BE2C (cell line): ENCODE measurements around the gene ADAMTS17.

Experiments used
- DNase-seq: peaks from one replicate; pipeline ENCODE4 v3.0.0-alpha.2; 2020
- H3K27me3 ChIP-seq: fragments of 250-450 bp; sonication (Bioruptor Pico); 2 replicates; pipeline ENCODE4 v1.5.1; 2020; ENCODE audit warnings: mild to moderate bottlenecking
- H3K36me3 ChIP-seq: fragments of 250-450 bp; sonication (Bioruptor Pico); 2 replicates; pipeline ENCODE4 v1.5.1; 2020; ENCODE audit warnings: mild to moderate bottlenecking
- H3K4me1 ChIP-seq: fragments of 250-450 bp; sonication (Bioruptor Pico); 2 replicates; pipeline ENCODE4 v1.5.1; 2020
- H3K4me3 ChIP-seq: 2 replicates; pipeline ENCODE4 v1.5.1; 2011; ENCODE audit warnings: low read depth, low read length
- H3K9me3 ChIP-seq: fragments of 250-450 bp; sonication (Bioruptor Pico); 2 replicates; pipeline ENCODE4 v1.5.1; 2020
- CTCF ChIP-seq: IDR thresholded peaks from 2 replicates; pipeline ENCODE4 v1.5.1; 2012; ENCODE audit warnings: mild to moderate bottlenecking, low read depth, low read length

ADAMTS17 gene

GRCh38 chr15:100234158-100235029 is 107.4 kb downstream of the ADAMTS17 start:
- no peaks in the 10 kb centered on the region for H3K9me3 ChIP-seq
- TF ChIP-seq CTCF = no peak
- H3K4me1 ChIP-seq = no peaks in the 10 kb centered on the region
- H3K4me3 ChIP-seq = no peak overlapping the region
- H3K36me3 ChIP-seq = no peaks in the 10 kb centered on the region; the same call in none of the 2 replicates
- no peaks in the 10 kb centered on the region for H3K27me3 ChIP-seq
- DNase-seq = no peak

GRCh38 chr15:100230784-100231183 is 111.0 kb downstream of the ADAMTS17 start:
- H3K4me3 ChIP-seq = no peak overlapping the region
- no peaks in the 10 kb centered on the region; the same call in 1 of the 2 replicates for H3K4me1 ChIP-seq
- no peaks in the 10 kb centered on the region for H3K9me3 ChIP-seq
- no peak for TF ChIP-seq CTCF
- no peak for DNase-seq
- no peaks in the 10 kb centered on the region; the same call in none of the 2 replicates for H3K36me3 ChIP-seq
- no peaks in the 10 kb centered on the region for H3K27me3 ChIP-seq

DNA sequence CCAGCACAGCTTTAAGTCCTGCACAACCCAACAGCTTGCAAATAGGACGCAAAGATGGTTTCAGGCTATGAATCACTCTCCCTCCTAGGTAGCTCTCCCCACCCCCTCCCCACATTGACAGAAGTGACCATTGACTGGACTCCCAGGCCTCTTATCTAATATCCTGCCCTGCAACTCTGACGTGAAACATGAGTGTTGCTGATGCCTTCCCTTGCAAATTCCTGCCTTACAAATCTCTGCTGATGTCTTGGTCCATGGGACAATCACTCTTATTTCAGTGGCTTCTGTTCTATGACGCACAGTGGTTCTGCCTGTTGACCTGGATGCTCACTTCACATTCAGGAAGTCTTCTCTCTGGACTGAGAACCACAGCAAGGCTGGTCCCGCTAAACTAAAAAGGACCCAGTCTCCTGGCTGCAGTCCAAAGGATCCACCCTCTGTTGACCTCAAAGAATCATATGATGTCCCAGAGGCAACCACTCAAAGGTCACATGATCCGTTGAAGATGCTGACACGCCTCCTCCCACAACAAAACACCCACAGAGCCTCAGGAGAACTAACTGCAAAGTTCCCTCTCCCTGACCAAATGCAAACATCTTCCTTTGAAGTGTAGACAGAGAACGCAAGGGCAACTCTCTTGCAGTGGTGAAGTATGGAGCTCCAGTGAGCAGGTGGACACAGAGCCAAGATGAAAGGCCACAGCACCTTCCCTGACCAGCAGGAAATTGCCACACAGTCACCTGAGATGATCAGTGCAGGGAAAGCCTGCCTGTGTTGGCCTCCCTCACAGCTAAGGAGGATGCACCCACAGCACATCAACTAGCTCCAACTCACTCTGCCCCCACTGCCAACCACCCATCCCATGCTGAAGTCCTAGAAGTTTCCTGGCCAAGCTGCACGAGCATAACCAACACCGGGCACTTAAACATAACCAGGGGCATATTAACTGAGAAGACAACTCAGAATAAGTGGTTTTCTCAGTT is 112.3 kb downstream of the ADAMTS17 start:
- Histone ChIP-seq H3K9me3 (no peaks in the 10 kb centered on the region), H3K36me3 (no peaks in the 10 kb centered on the region; the same call in none of the 2 replicates), H3K4me3 (no peak overlapping the region), H3K4me1 (no peaks in the 10 kb centered on the region; the same call in 1 of the 2 replicates), H3K27me3 (no peaks in the 10 kb centered on the region)
- no peak for DNase-seq
- no peak for TF ChIP-seq CTCF

DNA sequence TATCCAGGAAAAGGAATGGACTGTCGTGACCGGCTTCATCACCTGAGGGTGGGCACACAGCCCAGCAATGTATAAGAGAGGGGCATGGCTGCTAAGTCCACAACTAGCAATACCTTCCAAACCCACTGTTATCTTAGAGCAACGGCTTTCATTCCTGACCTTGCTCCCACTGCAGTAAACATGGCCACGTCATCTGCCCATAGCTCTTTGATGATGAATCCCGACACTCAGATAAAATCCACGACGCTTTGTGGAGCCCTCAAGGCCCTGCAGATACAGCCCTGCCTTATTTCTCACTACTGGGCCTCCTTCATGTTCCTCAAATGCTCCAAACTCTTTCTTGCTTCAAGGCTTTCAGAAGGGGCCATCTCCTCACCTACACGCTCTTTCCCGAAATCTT is 114.0 kb downstream of the ADAMTS17 start:
- Histone ChIP-seq H3K4me1 (no peaks in the 10 kb centered on the region; the same call in 1 of the 2 replicates), H3K27me3 (no peaks in the 10 kb centered on the region), H3K9me3 (no peaks in the 10 kb centered on the region), H3K36me3 (no peaks in the 10 kb centered on the region; the same call in none of the 2 replicates), H3K4me3 (no peak overlapping the region)
- TF ChIP-seq CTCF = no peak
- no peak for DNase-seq

DNA sequence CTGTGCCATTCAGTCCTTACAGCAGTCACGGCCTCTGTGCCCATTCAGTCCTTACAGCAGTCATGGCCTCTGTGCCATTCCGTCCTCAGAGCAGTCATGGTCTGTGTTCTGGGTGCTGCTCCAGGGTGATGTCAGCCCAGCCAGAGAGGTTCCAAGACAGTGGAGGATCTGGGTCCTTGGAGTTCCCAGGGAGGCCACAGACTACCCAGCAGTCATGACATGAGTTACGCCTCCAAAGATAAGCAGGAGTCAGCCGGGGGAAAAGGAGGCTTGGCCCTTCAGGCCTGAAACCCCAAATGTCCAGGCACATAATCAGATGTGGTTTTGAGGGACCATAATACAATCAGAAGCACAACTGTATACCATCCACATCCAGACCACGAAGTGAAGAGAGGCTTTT is 115.7 kb downstream of the ADAMTS17 start:
- no peaks in the 10 kb centered on the region for H3K36me3 ChIP-seq
- H3K4me3 ChIP-seq = no peak overlapping the region
- H3K4me1 ChIP-seq = no peaks in the 10 kb centered on the region; the same call in 1 of the 2 replicates
- H3K9me3 ChIP-seq = no peaks in the 10 kb centered on the region
- no peaks in the 10 kb centered on the region for H3K27me3 ChIP-seq
- no peak for DNase-seq
- no peak for TF ChIP-seq CTCF
